ENCODE data around the gene GABRR1. TPM values are rescaled to one million over a fixed set of nuclear protein-coding genes. Genes with fewer than 3 reads are reported as not detected.

Gene GABRR1
- total RNA-seq, 1 experiment from 2014 or later: not detected

DNA sequence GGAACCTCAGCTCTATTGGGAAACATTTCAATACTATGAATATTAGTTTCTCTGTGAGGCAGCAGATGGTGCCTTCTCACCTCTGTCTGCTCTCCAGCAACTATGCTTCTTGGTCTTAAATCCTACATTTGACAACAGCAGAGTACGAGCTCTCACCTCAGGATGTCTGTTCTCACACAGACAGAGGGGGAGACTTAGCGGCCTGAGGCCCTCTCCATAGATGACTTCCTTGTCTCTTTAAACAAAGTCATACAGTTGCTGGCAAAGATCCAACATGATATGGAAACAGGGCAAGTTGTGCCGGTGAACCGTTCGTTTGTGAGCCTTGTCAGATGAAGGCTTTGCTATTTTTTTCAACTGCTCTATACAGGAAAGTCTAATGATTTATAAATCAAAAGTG is 43.7 kb upstream of the GABRR1 start:
- Histone ChIP-seq H3K4me1 (ENCODE audit: control insufficient read depth in 1 of 2, insufficient read depth in 2 of 2, low read length in 2 of 2) (no peaks in the 10 kb centered on the region), H2AFZ (ENCODE audit: low read depth, low read length, poor library complexity, severe bottlenecking) (no peak overlapping the region), H3K36me3 (ENCODE audit: control insufficient read depth in 1 of 2, insufficient read depth in 2 of 2, low read length in 2 of 2) (no peaks in the 10 kb centered on the region), H3K9me2 (ENCODE audit: insufficient read depth) (no peaks in the 10 kb centered on the region), H3K4me3 (replicated peaks in 1 of 2; ENCODE audit: low read depth in 1 of 2, low read length in 2 of 2) (no peak overlapping the region), H3K79me2 (ENCODE audit: insufficient read depth, low read length) (no peaks in the 10 kb centered on the region), H3K27ac (ENCODE audit: low read depth, low read length) (no peak overlapping the region), H3K27me3 (ENCODE audit: insufficient read depth, low read length) (no peaks in the 10 kb centered on the region), H4K20me1 (ENCODE audit: insufficient read depth) (no peaks in the 10 kb centered on the region), H3K4me2 (ENCODE audit: low read length) (no peak overlapping the region), H3K9ac (ENCODE audit: low read length) (no peak overlapping the region), H3K9me3 (ENCODE audit: control insufficient read depth in 1 of 2, insufficient read depth in 1 of 2, low read depth in 1 of 2, low read length in 2 of 2) (no peaks in the 10 kb centered on the region)
- intact Hi-C loops (cut with micrococcal nuclease): no loop called here
- DNase-seq (ENCODE audit: low read depth, low spot score) (no peak), ATAC-seq (no peak)
- peak; percentile 12; the same call in 1 of the 2 replicates for TF ChIP-seq RAD21 (IDR thresholded peaks at IDR 0.05; ENCODE audit: low read depth)
- TF ChIP-seq, protein P1, sequence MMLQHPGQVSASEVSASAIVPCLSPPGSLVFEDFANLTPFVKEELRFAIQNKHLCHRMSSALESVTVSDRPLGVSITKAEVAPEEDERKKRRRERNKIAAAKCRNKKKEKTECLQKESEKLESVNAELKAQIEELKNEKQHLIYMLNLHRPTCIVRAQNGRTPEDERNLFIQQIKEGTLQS (IDR thresholded peaks at IDR 0.05): no peak
- no TSS peak for BruUV-seq (replicated peaks)
- POLR2A ChIA-PET: no interaction called here
- CTCF ChIA-PET: no interaction called here
- RAD21 ChIA-PET (ENCODE audit: low non-redundant PET in 1 of 2, low total read pairs in 2 of 2, uncharacterized antibody in 2 of 2, unreplicated experiment in 2 of 2): no interaction called here

DNA sequence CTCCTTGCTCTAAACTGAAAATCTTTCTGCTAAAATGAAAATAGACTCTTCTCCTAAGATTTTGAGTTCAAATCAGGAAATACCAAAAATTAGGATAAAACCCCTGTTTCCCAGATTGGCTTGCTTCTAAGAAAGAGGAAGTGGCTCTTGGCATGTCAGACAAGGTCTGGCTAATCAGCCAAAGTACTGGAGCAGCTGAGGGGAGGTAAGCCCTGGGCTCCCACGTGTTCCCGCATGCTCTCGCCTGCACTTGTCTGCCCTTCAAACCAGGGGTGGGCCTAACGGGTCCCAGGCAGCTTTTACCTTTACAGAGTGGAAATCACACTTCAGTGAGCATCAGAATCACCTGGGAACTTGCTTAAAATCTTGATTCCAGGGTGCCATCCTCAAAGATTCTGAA is 43.2 kb upstream of the GABRR1 start:
- Histone ChIP-seq H4K20me1 (ENCODE audit: insufficient read depth) (no peaks in the 10 kb centered on the region), H3K36me3 (ENCODE audit: control insufficient read depth in 1 of 2, insufficient read depth in 2 of 2, low read length in 2 of 2) (no peaks in the 10 kb centered on the region), H3K9me2 (ENCODE audit: insufficient read depth) (no peaks in the 10 kb centered on the region), H3K27ac (ENCODE audit: low read depth, low read length) (no peak overlapping the region), H3K4me3 (replicated peaks in 1 of 2; ENCODE audit: low read depth in 1 of 2, low read length in 2 of 2) (no peak overlapping the region), H3K4me2 (ENCODE audit: low read length) (no peak overlapping the region), H3K9ac (ENCODE audit: low read length) (no peak overlapping the region), H3K79me2 (ENCODE audit: insufficient read depth, low read length) (no peaks in the 10 kb centered on the region), H3K27me3 (ENCODE audit: insufficient read depth, low read length) (no peaks in the 10 kb centered on the region), H3K4me1 (ENCODE audit: control insufficient read depth in 1 of 2, insufficient read depth in 2 of 2, low read length in 2 of 2) (no peaks in the 10 kb centered on the region), H3K9me3 (ENCODE audit: control insufficient read depth in 1 of 2, insufficient read depth in 1 of 2, low read depth in 1 of 2, low read length in 2 of 2) (no peaks in the 10 kb centered on the region), H2AFZ (ENCODE audit: low read depth, low read length, poor library complexity, severe bottlenecking) (no peak overlapping the region)
- RAD21 ChIA-PET (ENCODE audit: low non-redundant PET in 1 of 2, low total read pairs in 2 of 2, uncharacterized antibody in 2 of 2, unreplicated experiment in 2 of 2): no interaction called here
- ATAC-seq (no peak), DNase-seq (ENCODE audit: low read depth, low spot score) (no peak)
- intact Hi-C loops (cut with micrococcal nuclease): no loop called here
- CTCF ChIA-PET: no interaction called here
- BruUV-seq (replicated peaks): no TSS peak
- POLR2A ChIA-PET: no interaction called here
- TF ChIP-seq CBX3 (IDR thresholded peaks at IDR 0.05; ENCODE audit: low read depth): no peak
- TF ChIP-seq, protein P2, sequence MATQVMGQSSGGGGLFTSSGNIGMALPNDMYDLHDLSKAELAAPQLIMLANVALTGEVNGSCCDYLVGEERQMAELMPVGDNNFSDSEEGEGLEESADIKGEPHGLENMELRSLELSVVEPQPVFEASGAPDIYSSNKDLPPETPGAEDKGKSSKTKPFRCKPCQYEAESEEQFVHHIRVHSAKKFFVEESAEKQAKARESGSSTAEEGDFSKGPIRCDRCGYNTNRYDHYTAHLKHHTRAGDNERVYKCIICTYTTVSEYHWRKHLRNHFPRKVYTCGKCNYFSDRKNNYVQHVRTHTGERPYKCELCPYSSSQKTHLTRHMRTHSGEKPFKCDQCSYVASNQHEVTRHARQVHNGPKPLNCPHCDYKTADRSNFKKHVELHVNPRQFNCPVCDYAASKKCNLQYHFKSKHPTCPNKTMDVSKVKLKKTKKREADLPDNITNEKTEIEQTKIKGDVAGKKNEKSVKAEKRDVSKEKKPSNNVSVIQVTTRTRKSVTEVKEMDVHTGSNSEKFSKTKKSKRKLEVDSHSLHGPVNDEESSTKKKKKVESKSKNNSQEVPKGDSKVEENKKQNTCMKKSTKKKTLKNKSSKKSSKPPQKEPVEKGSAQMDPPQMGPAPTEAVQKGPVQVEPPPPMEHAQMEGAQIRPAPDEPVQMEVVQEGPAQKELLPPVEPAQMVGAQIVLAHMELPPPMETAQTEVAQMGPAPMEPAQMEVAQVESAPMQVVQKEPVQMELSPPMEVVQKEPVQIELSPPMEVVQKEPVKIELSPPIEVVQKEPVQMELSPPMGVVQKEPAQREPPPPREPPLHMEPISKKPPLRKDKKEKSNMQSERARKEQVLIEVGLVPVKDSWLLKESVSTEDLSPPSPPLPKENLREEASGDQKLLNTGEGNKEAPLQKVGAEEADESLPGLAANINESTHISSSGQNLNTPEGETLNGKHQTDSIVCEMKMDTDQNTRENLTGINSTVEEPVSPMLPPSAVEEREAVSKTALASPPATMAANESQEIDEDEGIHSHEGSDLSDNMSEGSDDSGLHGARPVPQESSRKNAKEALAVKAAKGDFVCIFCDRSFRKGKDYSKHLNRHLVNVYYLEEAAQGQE (IDR thresholded peaks at IDR 0.05; ENCODE audit: low read depth): no peak
- TF ChIP-seq POLR2A (IDR thresholded peaks at IDR 0.05; ENCODE audit: borderline replicate concordance, extremely low read depth, insufficient read depth, insufficient read length): no peak
- TF ChIP-seq FOSL1 (IDR thresholded peaks at IDR 0.05; ENCODE audit: low read depth): no peak
- no peak for TF ChIP-seq EZH2 (IDR thresholded peaks at IDR 0.05)
- TF ChIP-seq CEBPB (IDR thresholded peaks at IDR 0.05; ENCODE audit: low read depth): no peak
- TF ChIP-seq, protein P1 (IDR thresholded peaks at IDR 0.05): no peak
- no peak for TF ChIP-seq ZFX (IDR thresholded peaks at IDR 0.05)
- TF ChIP-seq ZNF274 (IDR thresholded peaks at IDR 0.05; ENCODE audit: low read depth, low read length): no peak
- TF ChIP-seq SIN3A (IDR thresholded peaks at IDR 0.05; ENCODE audit: low read depth): no peak
- no peak for TF ChIP-seq ELF1 (IDR thresholded peaks at IDR 0.05; ENCODE audit: borderline replicate concordance, low read depth)
- TF ChIP-seq, protein P3, sequence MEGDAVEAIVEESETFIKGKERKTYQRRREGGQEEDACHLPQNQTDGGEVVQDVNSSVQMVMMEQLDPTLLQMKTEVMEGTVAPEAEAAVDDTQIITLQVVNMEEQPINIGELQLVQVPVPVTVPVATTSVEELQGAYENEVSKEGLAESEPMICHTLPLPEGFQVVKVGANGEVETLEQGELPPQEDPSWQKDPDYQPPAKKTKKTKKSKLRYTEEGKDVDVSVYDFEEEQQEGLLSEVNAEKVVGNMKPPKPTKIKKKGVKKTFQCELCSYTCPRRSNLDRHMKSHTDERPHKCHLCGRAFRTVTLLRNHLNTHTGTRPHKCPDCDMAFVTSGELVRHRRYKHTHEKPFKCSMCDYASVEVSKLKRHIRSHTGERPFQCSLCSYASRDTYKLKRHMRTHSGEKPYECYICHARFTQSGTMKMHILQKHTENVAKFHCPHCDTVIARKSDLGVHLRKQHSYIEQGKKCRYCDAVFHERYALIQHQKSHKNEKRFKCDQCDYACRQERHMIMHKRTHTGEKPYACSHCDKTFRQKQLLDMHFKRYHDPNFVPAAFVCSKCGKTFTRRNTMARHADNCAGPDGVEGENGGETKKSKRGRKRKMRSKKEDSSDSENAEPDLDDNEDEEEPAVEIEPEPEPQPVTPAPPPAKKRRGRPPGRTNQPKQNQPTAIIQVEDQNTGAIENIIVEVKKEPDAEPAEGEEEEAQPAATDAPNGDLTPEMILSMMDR (IDR thresholded peaks at IDR 0.05 in 2 of 3, conservative IDR thresholded peaks at IDR 0.05 in 1 of 3; ENCODE audit: borderline replicate concordance in 1 of 3, insufficient read depth in 1 of 3, low read depth in 2 of 3, low read length in 2 of 3): no peak
- no peak for TF ChIP-seq POLR2AphosphoS5 (IDR thresholded peaks at IDR 0.05; ENCODE audit: low read depth, low read length)
- TF ChIP-seq EZH2phosphoT487 (IDR thresholded peaks at IDR 0.05; ENCODE audit: borderline replicate concordance): no peak
- TF ChIP-seq, protein P4, sequence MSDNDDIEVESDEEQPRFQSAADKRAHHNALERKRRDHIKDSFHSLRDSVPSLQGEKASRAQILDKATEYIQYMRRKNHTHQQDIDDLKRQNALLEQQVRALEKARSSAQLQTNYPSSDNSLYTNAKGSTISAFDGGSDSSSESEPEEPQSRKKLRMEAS (IDR thresholded peaks at IDR 0.05): no peak
- TF ChIP-seq RAD21 (IDR thresholded peaks at IDR 0.05; ENCODE audit: low read depth): no peak
- TF ChIP-seq JUND (IDR thresholded peaks at IDR 0.05): no peak
- no peak for TF ChIP-seq EGR1 (IDR thresholded peaks at IDR 0.05; ENCODE audit: low read depth)

Data from HCT116 (cell line).